ENCODE results near the gene CENPQ. TPM values are rescaled to one million over a fixed set of nuclear protein-coding genes. Genes with fewer than 3 reads are reported as not detected.
"Not testable (repeated sequence)": the region's sequence is repeated elsewhere in the genome, so short reads cannot be mapped to it uniquely, and the experiment has no call there.

CENPQ gene
- total and polyA plus RNA-seq, 12 donors, result 1.7 to 7.2 (median 3.9) TPM

DNA sequence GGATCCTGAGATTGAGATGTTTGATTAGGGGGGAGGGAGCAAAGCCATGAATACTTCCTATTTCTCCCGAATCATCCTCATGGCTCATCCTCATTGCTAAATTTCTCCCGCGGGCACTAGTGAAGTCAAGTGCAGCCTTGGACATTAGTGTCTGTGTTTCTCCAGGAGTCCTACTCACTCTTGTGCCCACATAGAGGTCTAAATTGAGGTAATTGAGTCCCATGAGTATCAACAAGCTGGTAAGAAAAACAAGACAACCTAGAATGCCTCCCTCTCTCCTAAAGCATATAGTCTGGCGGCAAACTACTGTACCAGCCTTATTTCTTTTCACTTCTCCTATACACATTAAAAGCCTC lies 420 bp downstream of the CENPQ start:
- no peak for DNase-seq
- Histone ChIP-seq H3K9me3 (replicated peaks in 1 of 3) (no peaks in the 10 kb centered on the region), H3K4me1 (replicated peaks in 1 of 2) (peaks cover 16 to 30% of the 10 kb centered on the region in 2 donors), H3K4me3 (peak overlapping the region in 3 of 4 donors; percentile 26 to 79 (median 76)), H3K27ac (peak overlapping the region in 2 of 5 donors; percentile 68 to 88), H3K27me3 (no peaks in the 10 kb centered on the region), H3K36me3 (replicated peaks in 1 of 2) (no peaks in the 10 kb centered on the region)
- intact Hi-C loops (cut with DNase I), result no loop called here
- WGBS, 4 donors, result 0 to 4% (median 1%) methylated on average over 4 of the region's 4 CpGs
- TF ChIP-seq POLR2A (IDR thresholded peaks at IDR 0.05), result no peak
- no peak for TF ChIP-seq CTCF (IDR thresholded peaks at IDR 0.05)

DNA sequence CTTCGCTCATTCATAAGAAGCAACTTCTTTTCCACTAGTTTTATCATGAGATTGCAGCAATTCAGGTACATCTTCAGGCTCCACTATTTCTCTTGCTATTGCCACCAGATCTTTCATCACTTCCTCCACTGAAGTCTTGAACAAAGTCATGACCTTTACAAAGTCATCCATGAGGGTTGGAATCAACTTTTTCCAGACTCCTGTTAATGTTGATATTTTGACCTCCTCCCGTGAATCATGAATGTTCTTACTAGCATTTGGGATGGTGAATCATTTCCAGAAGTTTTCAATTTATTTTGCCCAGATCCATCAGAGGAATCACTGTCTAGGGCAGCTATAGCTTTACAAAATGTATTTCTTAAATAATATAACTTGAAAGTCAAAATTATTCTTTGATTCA lies 1.5 kb downstream of the CENPQ start:
- H3K36me3 ChIP-seq (replicated peaks in 1 of 2), result no peaks in the 10 kb centered on the region
- TF ChIP-seq CTCF (IDR thresholded peaks at IDR 0.05), result no peak
- no peak for TF ChIP-seq POLR2A (IDR thresholded peaks at IDR 0.05)
- WGBS, 4 donors, result 91 to 99% (median 96%) methylated on average over 2 of the region's 2 CpGs
- peaks cover 16 to 30% of the 10 kb centered on the region in 2 donors for H3K4me1 ChIP-seq (replicated peaks in 1 of 2)
- no peak for DNase-seq
- H3K27me3 ChIP-seq, result no peaks in the 10 kb centered on the region
- no peaks in the 10 kb centered on the region for H3K9me3 ChIP-seq (replicated peaks in 1 of 3)
- H3K4me3 ChIP-seq, result no peak overlapping the region
- intact Hi-C loops (cut with DNase I), result no loop called here
- no peak overlapping the region for H3K27ac ChIP-seq

GRCh38 chr6:49468042-49468441 lies 4.9 kb downstream of the CENPQ start:
- intact Hi-C loops (cut with DNase I), result no loop called here
- Histone ChIP-seq H3K27me3 (no peaks in the 10 kb centered on the region), H3K36me3 (replicated peaks in 1 of 2) (peaks cover 0 to 3% of the 10 kb centered on the region in 2 donors), H3K9me3 (replicated peaks in 1 of 3) (no peaks in the 10 kb centered on the region), H3K4me1 (replicated peaks in 1 of 2) (peaks cover 5 to 10% of the 10 kb centered on the region in 2 donors), H3K4me3 (no peak overlapping the region), H3K27ac (no peak overlapping the region)
- DNase-seq, result no peak
- WGBS, 4 donors, result 92 to 97% (median 94%) methylated on average over 2 to 9 of the region's 9 CpGs
- no peak for TF ChIP-seq POLR2A (IDR thresholded peaks at IDR 0.05)
- no peak for TF ChIP-seq CTCF (IDR thresholded peaks at IDR 0.05)

GRCh38 chr6:49476564-49476963 lies 13.4 kb downstream of the CENPQ start:
- H3K27me3 ChIP-seq; H3K36me3 ChIP-seq (replicated peaks in 1 of 2); H3K9me3 ChIP-seq (replicated peaks in 1 of 3); H3K27ac ChIP-seq; intact Hi-C loops (cut with DNase I); DNase-seq; H3K4me1 ChIP-seq (replicated peaks in 1 of 2); H3K4me3 ChIP-seq: not testable (repeated sequence)
- 80 to 100% (median 92%) methylated on average over 1 to 2 of the region's 2 CpGs for WGBS, 4 donors

GRCh38 chr6:49479308-49479970 lies 16.3 kb downstream of the CENPQ start:
- peaks cover 0 to 4% of the 10 kb centered on the region in 2 donors for H3K36me3 ChIP-seq (replicated peaks in 1 of 2)
- no peak for DNase-seq
- TF ChIP-seq POLR2A (IDR thresholded peaks at IDR 0.05) (no peak), CTCF (IDR thresholded peaks at IDR 0.05) (no peak)

GRCh38 chr6:49481846-49482245 lies 18.7 kb downstream of the CENPQ start:
- H3K4me3 ChIP-seq; H3K27me3 ChIP-seq; DNase-seq; H3K9me3 ChIP-seq (replicated peaks in 1 of 3); H3K4me1 ChIP-seq (replicated peaks in 1 of 2); H3K27ac ChIP-seq; H3K36me3 ChIP-seq (replicated peaks in 1 of 2); intact Hi-C loops (cut with DNase I): not testable (repeated sequence)
- WGBS, 4 donors, result 98 to 100% (median 99%) methylated on average over 1 to 22 of the region's 22 CpGs

More at GRCh38 chr6:49479308-49479970, 16.3 kb downstream of the CENPQ start:
- intact Hi-C loops (cut with DNase I), result no loop called here
- no peaks in the 10 kb centered on the region for H3K27me3 ChIP-seq
- no peaks in the 10 kb centered on the region for H3K4me1 ChIP-seq (replicated peaks in 1 of 2)
- no peak overlapping the region for H3K27ac ChIP-seq
- no peaks in the 10 kb centered on the region for H3K9me3 ChIP-seq (replicated peaks in 1 of 3)
- WGBS, 4 donors, result 94 to 97% (median 95%) methylated on average over 3 of the region's 3 CpGs
- no peak overlapping the region for H3K4me3 ChIP-seq

DNA sequence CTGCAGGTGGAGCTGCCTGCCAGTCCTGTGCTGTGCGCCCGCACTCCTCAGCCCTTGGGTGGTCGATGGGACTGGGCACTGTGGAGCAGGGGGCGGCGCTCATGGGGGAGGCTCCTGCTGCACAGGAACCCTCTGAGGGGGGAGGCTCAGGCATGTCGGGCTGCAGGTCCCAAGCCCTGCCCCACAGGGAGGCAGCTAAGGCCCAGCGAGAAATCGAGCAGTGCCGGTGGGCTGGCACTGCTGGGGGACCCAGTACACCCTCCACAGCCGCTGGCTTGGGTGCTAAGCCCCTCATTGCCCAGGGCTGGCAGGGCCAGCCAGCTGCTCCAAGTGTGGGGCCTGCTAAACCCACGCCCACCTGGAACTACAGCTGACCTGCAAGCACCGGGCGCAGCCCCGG lies 20.2 kb downstream of the CENPQ start:
- H3K27me3 ChIP-seq, result not testable (repeated sequence)

More for the DNA sequence above, 20.2 kb downstream of the CENPQ start:
- H3K9me3 ChIP-seq (replicated peaks in 1 of 3); H3K36me3 ChIP-seq (replicated peaks in 1 of 2); intact Hi-C loops (cut with DNase I); H3K4me1 ChIP-seq (replicated peaks in 1 of 2); DNase-seq; H3K4me3 ChIP-seq; H3K27ac ChIP-seq: not testable (repeated sequence)
- 94 to 98% (median 94%) methylated on average over 9 to 14 of the region's 14 CpGs; no CpG with 5 or more reads in 1 of the 4 donors for WGBS, 4 donors

Data from adrenal gland (tissue), 12 donors.